HG02938 (cell line): ENCODE results near the gene GPR171.

Experiments used
- ATAC-seq: cut with Tn5 transposase; IDR thresholded peaks from one replicate; pipeline ENCODE4 v1.9.1; 2021; ENCODE audit warnings: mild to moderate bottlenecking, moderate library complexity; ENCODE audit not compliant: unreplicated experiment

Gene GPR171

GRCh38 chr3:151214459-151214858 lies 11.4 kb upstream of the GPR171 start:
- no peak for ATAC-seq

GRCh38 chr3:151213881-151214280 lies 10.9 kb upstream of the GPR171 start:
- no peak for ATAC-seq

DNA sequence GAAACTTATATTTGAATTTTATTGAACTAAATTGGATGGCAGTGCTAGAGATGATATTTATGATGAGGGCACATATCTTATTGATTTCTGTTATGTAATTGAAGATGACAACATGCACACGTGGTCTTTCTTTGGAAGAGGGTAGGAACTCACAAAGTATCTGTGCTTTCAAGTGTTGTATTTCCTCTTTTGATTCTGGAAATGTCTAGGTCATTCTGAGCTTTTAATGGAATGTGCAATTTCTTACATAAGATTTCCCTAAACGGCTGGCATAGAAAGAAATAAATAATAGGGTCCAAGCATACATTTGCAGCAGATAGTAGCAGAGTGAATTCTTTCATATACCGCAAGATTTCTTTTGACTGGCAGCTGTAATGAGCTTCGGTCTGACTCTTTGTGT lies 10.1 kb upstream of the GPR171 start:
- no peak for ATAC-seq

GRCh38 chr3:151210676-151211381 lies 7.8 kb upstream of the GPR171 start:
- ATAC-seq: peak; percentile 54

DNA sequence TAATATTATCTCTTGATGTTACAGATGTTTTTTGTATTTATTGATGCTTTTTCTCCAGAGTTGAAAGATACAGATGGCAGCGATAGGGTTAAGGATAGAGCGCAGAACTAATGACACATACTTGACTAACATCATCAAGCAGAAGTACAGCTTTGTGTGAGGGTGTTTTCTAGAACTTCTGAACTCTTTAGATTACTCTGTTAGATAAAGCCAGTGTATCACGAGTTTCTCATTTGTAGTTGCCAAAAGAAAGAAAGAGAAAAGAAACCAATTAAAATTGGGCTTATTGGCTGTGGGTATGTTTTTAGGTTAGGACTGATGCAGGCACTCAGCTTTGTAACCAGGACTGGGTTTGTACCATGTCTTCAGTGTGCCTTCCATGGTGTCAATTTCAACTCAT lies 6.6 kb upstream of the GPR171 start:
- no peak for ATAC-seq

- ATAC-seq: no peak
Observed at GRCh38 chr3:151206201-151206600, 3.2 kb upstream of the GPR171 start.

DNA sequence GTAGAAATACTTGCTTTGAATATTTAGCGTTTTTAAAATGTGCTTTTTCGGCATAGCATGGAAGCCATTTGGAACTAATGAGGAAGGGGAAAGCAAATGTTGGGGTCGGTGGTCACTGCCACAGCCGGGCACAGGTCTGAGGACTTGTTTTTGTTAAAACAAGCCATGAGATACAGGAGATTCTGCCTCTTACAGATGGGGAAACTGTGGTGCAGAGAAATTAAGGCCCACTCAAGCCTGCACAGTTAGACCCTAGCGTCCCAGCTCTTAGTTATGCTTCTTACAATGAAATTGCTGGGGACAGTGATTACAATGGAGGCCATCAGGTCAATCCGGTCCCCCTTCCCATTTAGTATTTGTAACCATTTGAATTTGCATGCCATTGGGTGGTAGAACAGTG lies 2.5 kb upstream of the GPR171 start:
- no peak for ATAC-seq

DNA sequence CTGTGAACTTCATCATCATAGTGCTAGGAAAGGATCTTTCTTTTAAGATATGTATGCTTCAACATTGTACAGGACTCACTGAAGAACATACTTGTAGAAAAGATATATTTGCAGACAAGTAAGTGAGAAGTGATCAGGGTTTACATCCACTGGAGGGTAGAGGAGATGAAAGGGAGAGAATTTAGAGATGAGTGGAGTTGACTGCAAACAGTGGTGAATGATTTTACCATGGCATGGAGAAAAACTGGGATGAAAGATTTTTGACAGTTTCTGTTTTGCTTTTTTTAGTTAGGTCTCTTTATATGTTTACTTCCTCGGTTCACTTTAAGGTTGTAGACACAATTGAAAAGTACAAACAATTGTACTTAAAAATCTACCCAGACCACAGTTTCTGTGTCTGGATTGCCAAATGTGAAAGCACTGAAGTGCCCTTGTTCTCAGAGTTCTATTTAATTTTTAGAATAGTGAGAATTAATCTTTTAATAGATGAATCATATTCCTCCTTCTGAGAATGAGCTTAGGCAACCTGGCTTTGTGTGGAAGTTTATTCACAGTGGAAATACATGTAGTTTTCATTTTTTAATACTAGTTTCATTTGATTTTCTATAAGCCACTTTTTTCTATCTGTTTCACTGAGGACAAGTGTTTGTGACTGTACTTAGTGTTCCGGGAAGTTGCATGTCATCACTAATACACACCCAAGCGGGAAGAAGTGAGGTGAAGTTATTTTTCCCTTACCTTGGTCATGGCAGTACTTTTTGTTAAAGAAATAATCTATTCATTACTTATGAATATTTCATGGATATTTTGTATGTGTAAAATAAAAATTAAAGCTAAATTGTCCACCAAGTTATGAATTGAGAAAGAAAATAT lies 1.8 kb upstream of the GPR171 start:
- no peak for ATAC-seq

GRCh38 chr3:151201051-151201730 lies 1.8 kb downstream of the GPR171 start:
- no peak for ATAC-seq

GRCh38 chr3:151200586-151200985 lies 2.4 kb downstream of the GPR171 start:
- ATAC-seq: no peak

DNA sequence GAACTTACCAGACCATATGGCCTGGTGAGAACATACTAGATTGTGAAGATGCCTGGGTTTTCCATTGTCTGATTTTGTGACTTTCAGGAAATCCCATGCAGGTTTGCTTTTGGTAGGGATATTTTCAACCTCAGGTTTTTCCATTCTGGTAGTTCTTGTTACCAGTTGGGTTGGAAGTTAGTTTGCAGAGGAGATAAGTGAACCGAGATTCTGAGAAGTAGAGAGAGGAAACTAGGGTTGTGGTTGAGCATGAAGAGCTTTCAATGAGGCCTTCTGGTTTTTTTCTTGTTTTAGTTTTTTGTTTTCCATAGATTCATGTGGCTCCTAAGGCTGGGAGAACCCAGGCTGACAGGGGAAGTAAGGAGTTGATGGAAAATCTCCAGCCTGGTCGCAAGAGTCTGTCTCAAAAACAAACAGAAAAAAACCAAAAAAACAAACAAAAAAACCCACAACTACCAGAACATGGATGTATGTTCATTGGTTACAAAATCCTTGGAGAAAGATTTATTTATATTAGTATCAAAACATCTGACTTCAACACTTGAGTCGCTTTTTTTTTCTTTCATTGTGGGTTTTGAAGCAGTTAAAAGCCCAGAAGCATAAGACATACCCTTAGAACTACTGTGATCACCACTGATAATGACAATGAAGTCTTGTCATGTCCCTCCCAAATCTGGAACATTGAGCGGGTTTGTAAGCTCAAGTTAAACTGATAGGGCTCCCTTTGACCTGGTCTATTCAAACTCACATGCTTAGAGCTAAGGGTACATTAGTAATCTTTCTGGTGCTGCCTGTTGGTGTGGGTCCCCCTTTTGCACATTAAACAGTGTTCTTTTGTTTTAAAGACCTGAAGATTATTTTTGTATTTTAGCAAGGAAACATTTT lies 3.2 kb downstream of the GPR171 start:
- no peak for ATAC-seq

GRCh38 chr3:151198849-151199248 lies 4.2 kb downstream of the GPR171 start:
- no peak for ATAC-seq

DNA sequence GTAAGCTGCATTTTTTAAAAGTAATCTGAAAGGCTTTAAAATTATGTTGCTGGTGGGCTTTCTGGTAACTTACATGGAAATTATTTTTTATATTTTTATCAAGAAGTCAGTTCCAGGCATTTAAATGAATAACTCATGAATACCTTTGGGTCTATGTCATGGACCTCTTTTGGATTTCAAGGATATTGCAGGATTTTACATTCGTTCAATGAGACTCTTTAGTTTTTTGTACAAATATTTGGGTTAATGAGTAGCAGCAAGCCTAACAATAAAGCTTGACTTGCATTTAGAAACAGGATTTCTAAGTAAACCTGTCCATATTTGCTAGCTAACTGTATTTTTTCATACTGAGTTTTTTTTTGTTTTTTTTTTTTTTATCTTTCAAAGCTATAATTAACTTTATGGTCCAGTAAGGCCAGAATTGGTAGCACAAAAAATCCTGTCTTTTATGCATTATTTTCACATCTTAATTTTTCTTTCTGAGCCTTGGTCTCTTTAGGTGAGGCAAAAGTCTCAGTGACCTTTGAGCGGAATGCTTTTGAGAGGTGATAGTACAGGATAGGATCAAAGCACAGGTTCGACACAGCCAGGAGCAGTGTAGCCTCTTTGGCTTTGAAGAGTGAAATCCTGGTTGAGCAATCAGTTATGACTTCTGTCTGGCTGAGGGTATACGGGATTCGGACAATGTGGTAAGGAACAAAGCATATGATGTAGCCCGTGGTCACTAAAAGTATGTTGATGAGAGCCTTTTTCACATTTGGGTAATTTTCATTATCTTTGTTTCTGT lies 4.8 kb downstream of the GPR171 start:
- ATAC-seq: no peak

- ATAC-seq: no peak
Observed at GRCh38 chr3:151197228-151197627, 5.8 kb downstream of the GPR171 start.

DNA sequence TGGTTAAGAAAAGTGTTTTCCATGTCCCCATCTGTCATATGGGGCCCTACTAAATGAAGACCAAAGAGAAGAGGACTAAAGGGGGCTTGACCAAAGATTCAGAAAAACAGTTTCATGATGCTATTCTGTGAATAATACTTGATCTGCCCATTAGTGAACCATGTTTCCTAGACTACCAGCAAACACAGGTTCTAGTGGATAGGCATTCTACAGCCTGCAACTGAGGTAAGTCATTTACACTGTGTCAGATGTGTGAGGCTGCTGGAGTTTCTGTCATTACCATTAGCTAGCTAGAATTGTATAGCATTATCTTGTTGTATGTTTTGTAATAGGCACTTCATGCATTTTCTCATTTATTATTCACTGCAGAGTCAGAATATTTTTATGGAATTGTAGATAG lies 6.6 kb downstream of the GPR171 start:
- no peak for ATAC-seq

DNA sequence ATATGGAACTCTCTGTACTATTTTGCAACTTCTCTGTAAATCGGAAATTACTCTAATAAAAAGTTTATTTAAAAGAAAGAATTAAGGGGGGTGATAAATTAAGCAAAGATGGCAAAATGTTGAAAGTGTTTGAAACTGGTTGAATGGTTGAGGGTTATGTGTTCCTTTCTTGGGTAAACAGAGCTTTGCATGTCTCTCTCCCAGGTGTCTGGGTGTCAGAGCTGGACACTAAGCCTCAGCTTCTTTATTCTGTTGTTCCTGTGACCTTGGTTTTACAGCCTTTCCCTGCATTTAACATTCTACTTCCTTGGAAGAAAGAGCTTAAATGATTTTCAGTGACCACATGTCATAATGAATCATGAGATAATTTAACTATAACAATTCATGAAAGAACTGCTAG lies 7.2 kb downstream of the GPR171 start:
- no peak for ATAC-seq

GRCh38 chr3:151192545-151192944 lies 10.5 kb downstream of the GPR171 start:
- no peak for ATAC-seq

- ATAC-seq: no peak
Observed at GRCh38 chr3:151191095-151191494, 11.9 kb downstream of the GPR171 start.

DNA sequence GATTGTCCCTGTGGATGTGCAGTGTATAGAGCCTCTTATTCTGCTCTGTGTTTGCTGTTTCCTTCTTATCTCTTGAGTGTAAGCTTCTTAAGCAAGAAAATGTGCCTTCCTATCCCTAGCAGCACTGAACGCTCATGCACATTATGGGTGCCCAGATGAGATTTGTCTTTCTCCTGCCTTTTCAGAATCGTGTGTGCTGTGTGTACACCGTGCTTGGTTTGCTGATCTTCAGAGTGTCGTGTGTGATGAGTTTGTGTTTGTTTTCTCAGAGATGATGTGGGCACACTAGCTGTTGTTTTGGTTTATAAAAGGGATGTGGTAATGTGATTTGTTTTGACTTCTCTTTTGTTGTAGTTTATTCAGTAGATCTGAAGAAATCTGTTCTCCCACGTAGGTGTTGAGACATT lies 19.7 kb downstream of the GPR171 start:
- ATAC-seq: no peak
